ENCODE measurements around the gene KCNA2.

DNA sequence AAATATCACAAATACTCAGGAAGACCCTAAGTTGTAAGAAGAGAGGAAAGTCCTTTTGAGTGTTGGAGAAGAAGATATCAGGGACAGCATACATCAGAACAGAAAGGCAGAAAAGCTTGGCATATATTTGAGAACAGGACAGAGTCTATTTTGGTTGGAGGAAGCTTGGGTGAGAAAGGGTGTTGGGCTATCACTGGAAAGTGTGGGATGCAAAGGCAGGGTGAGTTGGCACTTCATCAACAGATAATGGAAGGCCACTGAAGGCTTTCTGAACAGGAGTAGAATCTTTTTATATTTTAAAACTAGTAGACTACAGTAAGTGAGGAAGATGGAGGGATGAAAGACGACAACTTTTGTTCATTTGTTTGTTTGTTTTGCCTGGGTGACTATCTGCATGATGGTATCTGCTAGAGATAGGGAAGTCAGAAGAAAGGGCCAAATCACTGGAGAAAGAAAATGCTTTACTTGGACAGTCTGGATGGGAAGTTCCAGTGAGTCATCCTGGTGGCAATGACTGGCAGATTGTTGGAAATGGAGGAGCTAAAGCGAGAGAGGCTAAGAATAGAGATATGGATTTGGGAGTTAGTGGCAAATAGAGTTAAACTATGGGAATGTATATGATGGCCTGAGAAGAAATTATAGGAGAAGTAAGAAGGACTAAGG is 33.7 kb upstream of the KCNA2 start:
- no peak for TF ChIP-seq POLR2A (IDR thresholded peaks at IDR 0.05)
- TF ChIP-seq CTCF (IDR thresholded peaks at IDR 0.05), result no peak

All from prostate gland (tissue), 2 donors.